GM21515 (cell line): ENCODE results near the gene APOM.
A peak's percentile ranks its signal among the peaks of the same experiment; 100 is the strongest.

Experiments used
- ATAC-seq: cut with Tn5 transposase; IDR thresholded peaks from one replicate; pipeline ENCODE4 v1.9.1; 2021; ENCODE audit not compliant: unreplicated experiment

The APOM gene

GRCh38 chr6:31630177-31630934 lies 25.3 kb upstream of the APOM start:
- ATAC-seq: no peak

DNA sequence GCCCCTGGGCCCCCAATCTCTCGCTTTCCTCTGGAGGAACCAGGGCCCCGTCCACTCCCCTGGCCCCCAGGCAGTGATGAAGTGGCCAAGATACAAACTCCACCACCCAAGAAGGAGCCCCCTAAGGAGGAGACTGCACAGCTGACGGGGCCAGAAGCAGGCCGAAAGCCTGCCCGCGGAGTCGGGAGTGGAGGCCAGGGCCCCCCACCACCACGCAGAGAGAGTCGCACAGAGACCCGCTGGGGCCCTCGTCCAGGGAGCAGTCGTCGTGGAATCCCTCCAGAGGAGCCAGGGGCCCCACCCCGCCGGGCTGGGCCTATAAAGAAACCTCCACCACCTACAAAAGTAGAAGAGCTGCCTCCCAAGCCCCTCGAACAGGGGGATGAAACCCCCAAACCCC lies 24.5 kb upstream of the APOM start:
- no peak for ATAC-seq

DNA sequence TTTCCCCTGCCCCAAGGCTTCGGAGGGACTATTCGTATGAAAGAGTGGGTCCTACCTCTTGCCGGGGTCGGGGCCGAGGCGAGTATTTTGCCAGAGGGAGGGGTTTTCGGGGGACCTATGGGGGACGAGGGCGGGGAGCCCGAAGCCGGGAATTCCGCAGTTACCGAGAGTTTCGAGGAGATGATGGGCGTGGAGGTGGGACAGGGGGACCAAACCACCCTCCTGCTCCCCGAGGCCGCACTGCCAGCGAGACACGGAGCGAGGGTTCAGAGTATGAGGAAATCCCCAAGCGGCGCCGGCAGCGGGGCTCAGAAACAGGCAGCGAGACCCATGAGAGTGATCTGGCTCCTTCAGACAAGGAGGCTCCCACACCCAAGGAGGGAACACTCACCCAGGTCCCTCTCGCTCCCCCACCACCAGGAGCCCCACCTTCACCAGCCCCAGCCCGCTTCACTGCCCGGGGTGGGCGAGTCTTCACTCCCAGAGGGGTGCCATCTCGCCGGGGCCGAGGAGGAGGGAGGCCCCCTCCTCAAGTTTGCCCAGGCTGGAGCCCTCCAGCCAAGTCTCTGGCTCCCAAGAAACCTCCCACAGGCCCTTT lies 23.9 kb upstream of the APOM start:
- ATAC-seq: no peak

GRCh38 chr6:31632279-31632946 lies 23.3 kb upstream of the APOM start:
- ATAC-seq: no peak

- no peak for ATAC-seq
Measured at GRCh38 chr6:31633447-31633846, 22.2 kb upstream of the APOM start.

DNA sequence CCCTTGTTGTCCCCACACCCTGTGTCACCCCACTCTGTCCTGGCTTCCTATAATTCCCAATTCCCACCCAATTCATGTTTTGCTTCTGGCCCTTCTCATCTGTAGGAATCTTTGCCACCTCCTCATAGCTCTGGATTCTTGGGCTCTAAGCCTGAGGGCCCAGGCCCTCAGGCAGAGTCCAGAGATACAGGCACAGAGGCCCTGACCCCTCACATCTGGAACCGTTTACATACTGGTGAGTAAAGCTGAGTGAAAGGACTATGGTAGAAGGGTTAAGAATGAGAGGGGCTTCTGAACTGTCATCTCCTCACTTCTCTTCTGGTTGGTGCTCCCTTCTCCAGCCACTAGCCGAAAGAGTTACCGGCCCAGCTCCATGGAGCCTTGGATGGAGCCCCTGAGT lies 21.6 kb upstream of the APOM start:
- no peak for ATAC-seq

DNA sequence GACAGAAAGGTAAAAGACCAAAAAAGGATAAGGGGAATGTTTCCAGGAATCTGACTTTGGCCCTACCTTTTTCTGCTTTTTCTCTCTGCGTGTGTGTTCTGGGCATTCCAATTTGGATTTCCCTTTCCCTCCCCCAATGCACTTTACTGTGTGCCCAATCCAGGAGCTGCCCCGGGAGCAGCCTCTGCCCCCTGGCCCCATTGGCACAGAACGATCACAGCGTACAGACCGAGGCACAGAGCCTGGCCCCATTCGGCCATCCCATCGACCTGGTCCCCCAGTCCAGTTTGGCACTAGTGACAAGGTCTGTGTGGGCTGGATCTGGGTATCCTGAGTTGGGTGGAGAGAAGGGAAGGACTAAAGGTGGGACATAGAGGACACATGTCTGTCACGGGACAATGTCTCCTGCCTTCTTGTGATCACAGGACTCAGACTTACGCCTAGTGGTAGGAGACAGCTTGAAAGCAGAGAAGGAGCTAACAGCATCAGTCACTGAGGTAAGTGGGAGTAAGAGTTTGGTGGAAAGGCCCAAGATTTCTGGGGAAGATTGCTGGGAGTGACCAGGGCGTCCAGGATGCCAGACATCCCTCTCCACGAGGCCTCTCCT lies 20.6 kb upstream of the APOM start:
- ATAC-seq: no peak

GRCh38 chr6:31636698-31637596 lies 18.7 kb upstream of the APOM start:
- ATAC-seq: no peak

DNA sequence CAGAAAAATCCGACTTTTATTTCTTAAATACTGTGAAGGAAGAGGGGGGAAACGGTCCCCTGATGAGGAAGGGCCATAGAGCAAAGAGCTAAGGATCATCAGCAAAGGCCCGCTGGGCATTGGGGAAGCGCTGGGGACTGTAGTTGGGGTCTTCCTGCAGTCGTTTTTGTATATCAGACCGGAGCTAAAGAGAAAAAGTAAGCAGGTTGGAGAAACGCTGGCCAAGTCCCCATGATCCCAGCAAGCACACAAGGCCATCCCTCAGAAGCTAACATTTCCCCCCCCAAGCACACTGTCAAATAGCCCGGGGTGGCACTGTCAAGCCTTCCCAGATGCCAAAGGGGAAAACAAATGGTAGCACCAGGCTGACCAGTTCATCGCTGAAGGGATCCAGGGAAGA lies 16.7 kb upstream of the APOM start:
- ATAC-seq: no peak

DNA sequence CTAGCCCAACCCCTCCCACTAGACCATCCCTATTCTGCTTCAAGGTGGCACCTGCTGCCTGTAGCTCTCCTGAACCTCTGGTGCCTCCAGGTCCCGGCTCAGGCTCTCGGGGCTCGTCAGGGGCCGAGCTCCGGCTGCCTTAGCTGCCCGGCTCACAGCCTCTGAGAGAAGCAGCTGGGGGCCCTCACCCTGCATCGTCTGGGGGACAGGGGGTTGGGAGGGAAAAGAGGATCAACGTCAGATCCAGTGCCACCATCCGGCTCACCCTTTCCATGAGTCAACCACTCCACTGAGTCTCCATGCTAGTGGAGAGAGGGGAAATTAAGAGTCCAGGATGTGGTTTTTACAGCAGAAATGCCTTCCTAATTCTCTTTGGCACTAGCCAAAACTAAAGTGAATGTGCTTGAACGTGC lies 16.2 kb upstream of the APOM start:
- no peak for ATAC-seq

DNA sequence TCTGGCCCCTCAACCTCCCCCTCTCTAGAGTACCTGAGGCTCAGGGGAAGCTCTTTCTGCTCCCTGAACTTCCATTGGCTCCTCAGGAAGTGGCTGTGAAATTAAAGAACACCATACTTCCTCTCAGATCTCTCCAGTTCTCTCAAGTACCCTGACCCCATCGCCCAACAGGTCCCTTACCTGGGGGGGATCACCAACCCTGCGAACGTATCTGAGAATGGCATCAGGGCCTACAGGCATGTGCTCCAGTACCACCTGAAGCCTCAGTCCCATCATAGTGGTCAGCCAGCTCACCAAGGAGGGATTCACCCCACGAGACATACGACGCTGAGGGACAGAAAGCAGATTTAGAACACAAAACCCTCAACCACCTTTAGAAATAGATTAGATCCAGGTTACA lies 15.1 kb upstream of the APOM start:
- no peak for ATAC-seq

DNA sequence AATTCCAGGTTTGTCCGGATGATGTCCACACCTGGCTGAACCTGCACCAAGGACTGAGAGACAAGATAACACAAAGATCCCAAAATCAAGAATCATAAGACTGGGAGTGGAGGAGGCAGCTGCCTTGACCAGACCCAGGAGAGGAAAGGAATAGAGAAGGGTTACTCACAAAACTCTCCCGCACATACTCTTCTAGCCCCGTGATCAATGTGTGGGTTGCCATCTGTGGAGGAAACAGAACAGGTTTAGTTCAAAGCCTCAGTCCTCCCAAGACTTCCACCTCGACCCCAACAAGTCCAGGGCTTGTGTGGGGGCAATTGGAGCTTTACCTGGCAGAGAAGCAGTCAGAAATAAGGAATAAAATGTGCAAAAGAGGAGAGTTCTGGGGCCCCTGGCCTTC lies 14.3 kb upstream of the APOM start:
- no peak for ATAC-seq

GRCh38 chr6:31642798-31643570 lies 12.7 kb upstream of the APOM start:
- no peak for ATAC-seq

DNA sequence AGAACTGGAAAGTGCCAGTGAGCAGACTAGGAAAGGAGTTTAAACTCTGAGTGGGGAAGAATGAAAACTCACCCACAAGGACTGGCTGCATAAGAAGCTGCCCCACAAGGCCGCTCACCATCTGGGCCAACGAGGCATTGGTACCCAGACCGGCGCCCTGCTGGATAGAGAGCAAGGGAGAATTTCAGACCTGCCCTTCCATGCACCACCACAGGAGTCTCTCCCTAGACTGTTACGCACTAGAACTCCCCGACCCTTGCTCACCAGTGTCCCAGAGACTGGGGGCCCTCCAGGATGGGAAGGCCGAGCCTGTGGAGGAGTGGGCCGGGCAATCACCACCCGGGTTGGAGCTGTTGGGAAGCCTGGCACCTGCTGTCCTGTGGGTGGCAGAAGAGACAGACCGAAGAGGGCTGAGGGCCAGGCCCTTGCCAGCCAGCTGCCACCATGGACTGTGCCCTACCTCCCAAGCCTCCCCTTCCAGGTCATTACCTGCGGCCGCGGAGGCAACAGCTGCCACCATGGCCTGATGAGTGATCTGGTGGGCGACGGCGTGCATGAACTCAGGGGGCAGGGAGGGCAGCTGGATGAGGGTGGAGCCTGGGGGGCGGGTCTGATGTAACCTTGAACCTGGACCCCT lies 11.8 kb upstream of the APOM start:
- no peak for ATAC-seq

DNA sequence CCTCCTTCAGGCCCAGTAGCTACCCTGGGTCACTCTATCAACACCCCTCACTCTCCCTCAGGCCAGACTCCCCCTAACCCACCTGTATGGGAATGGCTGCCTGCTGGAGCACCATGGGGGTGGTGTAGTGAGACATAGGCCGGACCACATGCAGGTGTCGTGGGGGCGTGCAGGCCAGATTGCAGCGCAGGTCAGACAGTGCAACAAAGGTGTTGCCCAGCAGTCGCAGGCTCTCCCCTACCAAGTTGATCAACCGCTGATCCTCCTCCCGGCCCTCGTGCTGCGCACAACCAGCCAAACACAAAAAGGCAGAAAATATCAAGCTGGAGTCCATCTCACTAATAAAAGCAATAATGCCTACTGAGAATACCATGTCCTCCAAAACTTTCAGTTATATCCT lies 10.4 kb upstream of the APOM start:
- no peak for ATAC-seq

DNA sequence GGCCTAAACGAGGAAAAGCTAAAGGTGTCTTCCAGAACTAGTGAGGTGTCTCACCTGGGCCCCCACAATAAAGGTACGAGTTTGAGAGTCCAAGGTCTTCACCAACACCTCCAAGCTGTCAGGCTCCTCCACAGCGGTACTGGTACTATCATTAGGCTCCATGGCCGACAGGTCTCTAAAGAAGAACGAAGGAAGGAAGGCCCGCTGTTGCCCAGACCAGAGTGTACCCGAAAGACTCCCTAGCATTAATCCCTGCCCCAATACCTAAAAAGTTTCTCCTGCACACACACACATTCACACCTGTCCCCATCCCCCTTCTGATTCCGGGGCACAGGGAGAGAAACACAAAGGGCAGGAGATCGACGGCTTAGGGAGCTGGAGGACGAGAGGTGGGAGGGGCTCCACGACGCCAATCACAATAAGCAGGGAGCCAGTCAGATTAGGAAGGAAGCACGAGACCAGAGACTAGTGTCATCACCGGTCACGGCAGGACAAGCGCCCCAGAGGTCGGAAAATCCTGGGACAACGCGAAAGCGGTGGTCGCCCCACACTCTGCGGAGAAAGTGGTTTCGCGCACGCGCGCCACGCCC lies 4.0 kb upstream of the APOM start:
- ATAC-seq: peak; percentile 41

- peak; percentile 50 for ATAC-seq
Measured at GRCh38 chr6:31652925-31653724, 2.6 kb upstream of the APOM start.

GRCh38 chr6:31654574-31655348 lies 933 bp upstream of the APOM start:
- ATAC-seq: no peak
